DOHH2 (cell line): ENCODE results near the gene ZNF469.

Experiments
- EZH2phosphoT487 ChIP-seq: fragments of 200-600 bp; sonication (generic); IDR thresholded peaks from 2 replicates; pipeline ENCODE4 v1.6.1; 2017; ENCODE audit warnings: borderline replicate concordance, mild to moderate bottlenecking, antibody characterized with exemption, low read length, moderate library complexity, mixed read lengths
- TF ChIP-seq, protein P1 (sequence below): fragments of 200-600 bp; sonication (generic); IDR thresholded peaks from one replicate; pipeline ENCODE4 v1.5.1; 2014; ENCODE audit warnings: antibody characterized with exemption, mild to moderate bottlenecking, low read depth, low read length; ENCODE audit not compliant: poor library complexity, severe bottlenecking

GRCh38 chr16:88361775-88362174 is 21.0 kb upstream of the ZNF469 start:
- TF ChIP-seq, protein P1, sequence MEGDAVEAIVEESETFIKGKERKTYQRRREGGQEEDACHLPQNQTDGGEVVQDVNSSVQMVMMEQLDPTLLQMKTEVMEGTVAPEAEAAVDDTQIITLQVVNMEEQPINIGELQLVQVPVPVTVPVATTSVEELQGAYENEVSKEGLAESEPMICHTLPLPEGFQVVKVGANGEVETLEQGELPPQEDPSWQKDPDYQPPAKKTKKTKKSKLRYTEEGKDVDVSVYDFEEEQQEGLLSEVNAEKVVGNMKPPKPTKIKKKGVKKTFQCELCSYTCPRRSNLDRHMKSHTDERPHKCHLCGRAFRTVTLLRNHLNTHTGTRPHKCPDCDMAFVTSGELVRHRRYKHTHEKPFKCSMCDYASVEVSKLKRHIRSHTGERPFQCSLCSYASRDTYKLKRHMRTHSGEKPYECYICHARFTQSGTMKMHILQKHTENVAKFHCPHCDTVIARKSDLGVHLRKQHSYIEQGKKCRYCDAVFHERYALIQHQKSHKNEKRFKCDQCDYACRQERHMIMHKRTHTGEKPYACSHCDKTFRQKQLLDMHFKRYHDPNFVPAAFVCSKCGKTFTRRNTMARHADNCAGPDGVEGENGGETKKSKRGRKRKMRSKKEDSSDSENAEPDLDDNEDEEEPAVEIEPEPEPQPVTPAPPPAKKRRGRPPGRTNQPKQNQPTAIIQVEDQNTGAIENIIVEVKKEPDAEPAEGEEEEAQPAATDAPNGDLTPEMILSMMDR: no peak
- TF ChIP-seq EZH2phosphoT487: no peak
